Sigmoid colon (tissue), 4 donors: ENCODE data around the gene ARNT2.

Experiments
- EP300 ChIP-seq, 4 donors: sonication (generic); formaldehyde crosslinking; IDR thresholded peaks; one replicate each; pipeline ENCODE4 v1.6.1; 2017; ENCODE audit warnings: antibody characterized with exemption in 4 of 4
- POLR2A ChIP-seq, 2 donors: fragments of 450-650 bp; IDR thresholded peaks; one replicate each; pipeline ENCODE4 v1.6.1; 2016; ENCODE audit warnings: antibody characterized with exemption in 2 of 2, mild to moderate bottlenecking in 2 of 2, moderate library complexity in 2 of 2
- POLR2AphosphoS5 ChIP-seq, 4 donors: sonication (generic); formaldehyde crosslinking; IDR thresholded peaks; one replicate each; pipeline ENCODE4 v1.6.1; 2017; ENCODE audit warnings: antibody characterized with exemption in 4 of 4
- TF ChIP-seq, protein P1 (sequence below), 4 experiments: fragments of 450-650 bp in 3 of 4; fragments of 200-600 bp in 1 of 4; IDR thresholded peaks; one replicate each; pipeline ENCODE4 v1.5.1; 2016 to 2019; ENCODE audit warnings: antibody characterized with exemption in 4 of 4, mild to moderate bottlenecking in 3 of 4, moderate library complexity in 2 of 4

GRCh38 chr15:80411788-80412288 is 7.7 kb downstream of the ARNT2 start:
- TF ChIP-seq, protein P1, sequence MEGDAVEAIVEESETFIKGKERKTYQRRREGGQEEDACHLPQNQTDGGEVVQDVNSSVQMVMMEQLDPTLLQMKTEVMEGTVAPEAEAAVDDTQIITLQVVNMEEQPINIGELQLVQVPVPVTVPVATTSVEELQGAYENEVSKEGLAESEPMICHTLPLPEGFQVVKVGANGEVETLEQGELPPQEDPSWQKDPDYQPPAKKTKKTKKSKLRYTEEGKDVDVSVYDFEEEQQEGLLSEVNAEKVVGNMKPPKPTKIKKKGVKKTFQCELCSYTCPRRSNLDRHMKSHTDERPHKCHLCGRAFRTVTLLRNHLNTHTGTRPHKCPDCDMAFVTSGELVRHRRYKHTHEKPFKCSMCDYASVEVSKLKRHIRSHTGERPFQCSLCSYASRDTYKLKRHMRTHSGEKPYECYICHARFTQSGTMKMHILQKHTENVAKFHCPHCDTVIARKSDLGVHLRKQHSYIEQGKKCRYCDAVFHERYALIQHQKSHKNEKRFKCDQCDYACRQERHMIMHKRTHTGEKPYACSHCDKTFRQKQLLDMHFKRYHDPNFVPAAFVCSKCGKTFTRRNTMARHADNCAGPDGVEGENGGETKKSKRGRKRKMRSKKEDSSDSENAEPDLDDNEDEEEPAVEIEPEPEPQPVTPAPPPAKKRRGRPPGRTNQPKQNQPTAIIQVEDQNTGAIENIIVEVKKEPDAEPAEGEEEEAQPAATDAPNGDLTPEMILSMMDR (IDR thresholded peaks at IDR 0.05), result no peak
- no peak for TF ChIP-seq EP300 (IDR thresholded peaks at IDR 0.05)
- no peak for TF ChIP-seq POLR2AphosphoS5 (IDR thresholded peaks at IDR 0.05)
- TF ChIP-seq POLR2A (IDR thresholded peaks at IDR 0.05), result no peak
